Gastroesophageal sphincter (tissue), 4 donors: ENCODE measurements around the gene NDFIP2. TPM values are rescaled to one million over a fixed set of nuclear protein-coding genes. Genes with fewer than 3 reads are reported as not detected.

ENCODE experiments used
- ATAC-seq: fragments of 150-250 bp; one replicate; pipeline ENCODE4 v1.9.1; 2016; ENCODE audit warnings: mild to moderate bottlenecking, moderate library complexity
- H3K27ac ChIP-seq, 4 donors: fragments of 200-600 bp; sonication (generic) in 3 of 4; 1 replicate in 3 of 4; 2 replicates in 1 of 4; pipeline ENCODE4 v1.5.1; 2016 to 2019
- H3K27me3 ChIP-seq: fragments of 200-600 bp; sonication (generic); one replicate; pipeline ENCODE4 v1.5.1; 2019
- H3K36me3 ChIP-seq, 2 donors: fragments of 200-600 bp; sonication (generic); one replicate each; pipeline ENCODE4 v1.5.1; 2019; ENCODE audit warnings: control low read depth in 1 of 2
- H3K4me1 ChIP-seq, 3 donors: fragments of 200-600 bp; sonication (generic); 1 replicate in 2 of 3; 2 replicates in 1 of 3; pipeline ENCODE4 v1.5.1; 2016 to 2019; ENCODE audit warnings: control low read depth in 2 of 3
- H3K4me3 ChIP-seq, 2 donors: fragments of 200-600 bp; sonication (generic); one replicate each; pipeline ENCODE4 v1.5.1; 2019; ENCODE audit warnings: mild to moderate bottlenecking in 1 of 2, moderate library complexity in 1 of 2
- H3K9me3 ChIP-seq, 3 donors: fragments of 200-600 bp; sonication (generic); one replicate each; pipeline ENCODE4 v1.5.1; 2017 to 2019; ENCODE audit warnings: control low read depth in 2 of 3
- CTCF ChIP-seq, 4 experiments: fragments of 200-600 bp in 2 of 4; fragments of 450-650 bp in 2 of 4; sonication (generic) in 1 of 4; IDR thresholded peaks; one replicate each; pipeline ENCODE4 v1.5.1; 2017 to 2019; ENCODE audit warnings: antibody characterized with exemption in 4 of 4, mild to moderate bottlenecking in 2 of 4, moderate library complexity in 2 of 4
- EP300 ChIP-seq: sonication (generic); formaldehyde crosslinking; IDR thresholded peaks from one replicate; pipeline ENCODE4 v1.6.1; 2017; ENCODE audit warnings: antibody characterized with exemption, mild to moderate bottlenecking
- POLR2A ChIP-seq, 2 donors: fragments of 450-650 bp; IDR thresholded peaks; one replicate each; pipeline ENCODE4 v1.6.1; 2017; ENCODE audit warnings: antibody characterized with exemption in 2 of 2, mild to moderate bottlenecking in 2 of 2, moderate library complexity in 1 of 2
- POLR2AphosphoS5 ChIP-seq: sonication (generic); formaldehyde crosslinking; IDR thresholded peaks from one replicate; pipeline ENCODE4 v1.6.1; 2017; ENCODE audit warnings: antibody characterized with exemption
- WGBS, 2 donors: methylation state at CpG; one replicate each; pipeline ENCODE4 v1.1.5; 2018; ENCODE audit warnings: low coverage in 1 of 2; 5-methylcytosine and 5-hydroxymethylcytosine counted together
- total RNA-seq, 4 donors: library from RNA; depleted of rRNA; stranded (reverse); fragments of >200 nt; gene quantifications; one replicate each; pipeline ENCODE4 v1.1.0, GENCODE V29; 2016

The NDFIP2 gene
- total RNA-seq, 4 donors from 2014 or later, result 6.9 to 21.6 (median 10.7) TPM

GRCh38 chr13:79516595-79516994, 35.6 kb downstream of the NDFIP2 start:
- no peak for TF ChIP-seq POLR2A (IDR thresholded peaks at IDR 0.05)
- no peak for TF ChIP-seq EP300
- TF ChIP-seq CTCF (IDR thresholded peaks at IDR 0.05), result no peak
- no peak for TF ChIP-seq POLR2AphosphoS5
- ATAC-seq, result no peak

GRCh38 chr13:79519255-79519654, 38.3 kb downstream of the NDFIP2 start:
- ATAC-seq, result no peak
- Histone ChIP-seq H3K27ac (no peak overlapping the region), H3K27me3 (no peaks in the 10 kb centered on the region), H3K4me3 (no peak overlapping the region), H3K36me3 (peaks cover 0 to 31% of the 10 kb centered on the region in 2 donors), H3K4me1 (no peaks in the 10 kb centered on the region), H3K9me3 (no peaks in the 10 kb centered on the region)
- WGBS, 2 donors, result 65 to 83% methylated on average over 3 of the region's 3 CpGs
- TF ChIP-seq CTCF (IDR thresholded peaks at IDR 0.05) (no peak), POLR2AphosphoS5 (no peak), EP300 (no peak), POLR2A (IDR thresholded peaks at IDR 0.05) (no peak)

More at GRCh38 chr13:79516595-79516994, 35.6 kb downstream of the NDFIP2 start:
- Histone ChIP-seq H3K27ac (no peak overlapping the region), H3K9me3 (no peaks in the 10 kb centered on the region), H3K27me3 (no peaks in the 10 kb centered on the region), H3K4me3 (no peak overlapping the region), H3K4me1 (no peaks in the 10 kb centered on the region), H3K36me3 (peaks cover 0 to 7% of the 10 kb centered on the region in 2 donors)

DNA sequence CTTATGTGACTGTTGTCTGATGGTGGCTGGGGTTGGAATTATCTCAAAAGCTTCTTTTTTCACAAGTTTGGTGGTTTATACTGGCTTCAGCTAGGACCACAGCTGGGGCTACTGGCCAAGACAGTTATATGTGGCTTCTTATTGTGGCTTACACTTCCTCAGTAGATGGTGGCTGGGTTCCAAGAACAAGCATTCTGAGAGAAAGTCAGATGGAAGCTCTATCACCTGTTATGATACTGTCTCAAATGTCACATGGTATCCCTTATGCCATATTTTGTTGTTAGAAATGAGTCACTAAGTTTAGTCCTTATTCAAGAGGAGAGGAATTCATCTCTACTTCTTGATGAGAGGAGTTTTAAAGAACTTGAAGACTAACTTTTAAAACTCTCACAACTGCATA, 41.6 kb downstream of the NDFIP2 start:
- no peaks in the 10 kb centered on the region for H3K4me1 ChIP-seq
- no peak for ATAC-seq
- H3K27me3 ChIP-seq, result no peaks in the 10 kb centered on the region
- H3K27ac ChIP-seq, result no peak overlapping the region
- H3K4me3 ChIP-seq, result no peak overlapping the region
- H3K9me3 ChIP-seq, result no peaks in the 10 kb centered on the region
- TF ChIP-seq CTCF (IDR thresholded peaks at IDR 0.05) (no peak), POLR2AphosphoS5 (no peak)
- peaks cover 0 to 43% of the 10 kb centered on the region in 2 donors for H3K36me3 ChIP-seq

- Histone ChIP-seq H3K36me3 (peaks cover 0 to 43% of the 10 kb centered on the region in 2 donors), H3K9me3 (no peaks in the 10 kb centered on the region), H3K27me3 (no peaks in the 10 kb centered on the region), H3K27ac (no peak overlapping the region), H3K4me3 (no peak overlapping the region), H3K4me1 (peaks cover 0 to 11% (median 0%) of the 10 kb centered on the region in 3 donors)
- 70 to 93% methylated on average over 6 to 8 of the region's 8 CpGs for WGBS, 2 donors
- TF ChIP-seq POLR2AphosphoS5 (no peak), CTCF (IDR thresholded peaks at IDR 0.05) (no peak), EP300 (no peak), POLR2A (IDR thresholded peaks at IDR 0.05) (no peak)
- ATAC-seq, result no peak
Observed at GRCh38 chr13:79525064-79525857, 44.3 kb downstream of the NDFIP2 start.

DNA sequence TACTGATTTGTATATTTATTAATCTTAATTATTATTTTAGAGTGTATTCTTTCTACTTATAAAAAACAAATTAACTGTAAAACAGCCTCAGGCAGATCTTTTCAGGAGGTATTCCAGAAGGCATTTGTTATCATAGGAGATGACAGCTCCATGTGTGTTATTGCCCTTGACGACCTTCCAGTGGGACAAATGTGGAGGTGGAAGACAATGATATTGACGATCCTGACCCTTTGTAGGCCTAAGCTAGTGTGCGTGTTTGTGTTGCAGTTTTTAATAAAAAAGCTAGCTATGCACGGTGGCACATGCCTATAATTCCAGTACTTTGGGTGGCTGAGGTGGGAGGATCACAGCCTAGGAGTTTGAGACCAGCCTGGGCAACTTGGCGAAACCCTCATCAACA, 46.7 kb downstream of the NDFIP2 start:
- no peaks in the 10 kb centered on the region for H3K27me3 ChIP-seq
- H3K4me1 ChIP-seq, result peaks cover 0 to 11% (median 0%) of the 10 kb centered on the region in 3 donors
- H3K9me3 ChIP-seq, result no peaks in the 10 kb centered on the region
- no peak for ATAC-seq
- no peak overlapping the region for H3K27ac ChIP-seq
- H3K4me3 ChIP-seq, result no peak overlapping the region
- no peak for TF ChIP-seq EP300
- TF ChIP-seq CTCF (IDR thresholded peaks at IDR 0.05), result no peak
- no peak for TF ChIP-seq POLR2A (IDR thresholded peaks at IDR 0.05)
- no peak for TF ChIP-seq POLR2AphosphoS5
- 83 to 88% methylated on average over 4 to 5 of the region's 5 CpGs for WGBS, 2 donors
- peaks cover 0 to 28% of the 10 kb centered on the region in 2 donors for H3K36me3 ChIP-seq
